Breast epithelium (tissue), 4 donors: ENCODE measurements around the gene ALDH18A1. TPM values are rescaled to one million over a fixed set of nuclear protein-coding genes. Genes with fewer than 3 reads are reported as not detected.

ENCODE experiments used
- DNase-seq, 2 donors: peaks; one replicate each; pipeline ENCODE4 v3.0.0-alpha.2; 2019; ENCODE audit warnings: low spot score in 2 of 2
- H3K27ac ChIP-seq, 2 donors: fragments of 200-600 bp; sonication (generic) in 1 of 2; one replicate each; pipeline ENCODE4 v1.5.1; 2016 to 2019; ENCODE audit warnings: mild to moderate bottlenecking in 1 of 2
- H3K27me3 ChIP-seq, 2 donors: fragments of 200-600 bp; sonication (generic) in 1 of 2; one replicate each; pipeline versions ENCODE4 v1.5.1 to v1.6.0; 2017 to 2019; ENCODE audit warnings: control low read depth in 1 of 2, mild to moderate bottlenecking in 1 of 2
- H3K36me3 ChIP-seq: fragments of 200-600 bp; one replicate; pipeline ENCODE4 v1.5.1; 2019
- H3K4me1 ChIP-seq, 2 donors: fragments of 200-600 bp; sonication (generic); one replicate each; pipeline ENCODE4 v1.5.1; 2016 to 2019; ENCODE audit warnings: control low read depth in 1 of 2
- H3K4me3 ChIP-seq, 3 donors: fragments of 200-600 bp; sonication (generic); 1 replicate in 2 of 3; 2 replicates in 1 of 3; pipeline ENCODE4 v1.5.1; 2016 to 2019; ENCODE audit warnings: mild to moderate bottlenecking in 3 of 3, moderate library complexity in 2 of 3
- H3K9me3 ChIP-seq, 2 donors: fragments of 200-600 bp; sonication (generic) in 1 of 2; one replicate each; pipeline ENCODE4 v1.5.1; 2016 to 2019; ENCODE audit warnings: control low read depth in 1 of 2
- CTCF ChIP-seq, 3 donors: fragments of 450-650 bp; IDR thresholded peaks; one replicate each; pipeline ENCODE4 v1.5.1; 2016 to 2017; ENCODE audit warnings: antibody characterized with exemption in 3 of 3, mild to moderate bottlenecking in 3 of 3, moderate library complexity in 3 of 3
- POLR2A ChIP-seq: fragments of 450-650 bp; IDR thresholded peaks from one replicate; pipeline ENCODE4 v1.6.1; 2016; ENCODE audit warnings: antibody characterized with exemption, mild to moderate bottlenecking, moderate library complexity
- POLR2AphosphoS5 ChIP-seq, 3 donors: sonication (generic); formaldehyde crosslinking; IDR thresholded peaks; one replicate each; pipeline ENCODE4 v1.6.1; 2017; ENCODE audit warnings: antibody characterized with exemption in 3 of 3
- intact Hi-C: fragments of 100-400 bp; cut with DNase I; formaldehyde crosslinking; loops from one replicate; pipeline ENCODE4 v1.15.1; 2023; ENCODE audit warnings: low total_unique reads
- total RNA-seq, 3 donors: library from RNA; depleted of rRNA; stranded (reverse); fragments of >200 nt; gene quantifications; one replicate each; pipeline ENCODE4 v1.1.0, GENCODE V29; 2016

The ALDH18A1 gene
- total RNA-seq, 3 donors from 2014 or later = 18.6 to 47.2 (median 38.2) TPM

- Histone ChIP-seq H3K4me1 (peaks cover 0 to 9% of the 10 kb centered on the region in 2 donors), H3K4me3 (peak overlapping the region; percentile 63 to 92 (median 82)), H3K36me3 (no peaks in the 10 kb centered on the region), H3K27me3 (no peaks in the 10 kb centered on the region), H3K9me3 (no peaks in the 10 kb centered on the region), H3K27ac (peak overlapping the region; percentile 83 to 90)
- TF ChIP-seq POLR2A (no peak), CTCF (IDR thresholded peaks at IDR 0.05) (no peak), POLR2AphosphoS5 (IDR thresholded peaks at IDR 0.05) (no peak)
- no peak for DNase-seq
- intact Hi-C loops = no loop called here
These were observed 97.8 kb downstream of the ALDH18A1 start for GRCh38 chr10:95558593-95559320.

GRCh38 chr10:95556994-95557767 lies 99.3 kb downstream of the ALDH18A1 start:
- Histone ChIP-seq H3K4me1 (peaks cover 0 to 9% of the 10 kb centered on the region in 2 donors), H3K4me3 (peak overlapping the region in 1 of 3 donors; percentile 12), H3K36me3 (no peaks in the 10 kb centered on the region), H3K9me3 (peaks cover 0 to 4% of the 10 kb centered on the region in 2 donors), H3K27ac (no peak overlapping the region), H3K27me3 (no peaks in the 10 kb centered on the region)
- intact Hi-C loops = no loop called here
- no peak for DNase-seq
- TF ChIP-seq CTCF (IDR thresholded peaks at IDR 0.05) = no peak
- TF ChIP-seq POLR2A = no peak
- no peak for TF ChIP-seq POLR2AphosphoS5 (IDR thresholded peaks at IDR 0.05)

Other genes with a start within 250 kb of the ALDH18A1 start
- 100 to 1,000 TPM; 156 to 455 (median 200) TPM for gene SORBS1, start 95.3 kb downstream of the ALDH18A1 start, total RNA-seq
- gene TCTN3, start 37.2 kb upstream of the ALDH18A1 start, total RNA-seq = 10 to 100 TPM; 21.4 to 39.4 (median 38.0) TPM
- gene ENTPD1, start 99.5 kb upstream of the ALDH18A1 start, total RNA-seq = 10 to 100 TPM; 17.4 to 26.9 (median 18.4) TPM